Retinal pigment epithelial cell (primary cell): ENCODE data around the gene ZNF444.

Source experiments
- DNase-seq: peaks from one replicate; pipeline ENCODE4 v3.0.0-alpha.2; 2010; ENCODE audit warnings: low read depth
- H3K4me3 ChIP-seq: 2 replicates; pipeline ENCODE4 v1.5.1; 2011; ENCODE audit warnings: mild to moderate bottlenecking, low read length, control low read depth, moderate library complexity
- TF ChIP-seq, protein P1 (sequence below): conservative IDR thresholded peaks from 2 replicates; pipeline ENCODE4 v1.5.1; 2011; ENCODE audit warnings: low read depth, low read length, control low read depth, inconsistent platforms

ZNF444 gene

GRCh38 chr19:56140583-56141416 is at the start of gene ZNF444:
Gene ZNF444, plus strand, starts transcription at chr19:56141287. Its CDS starts 5,625 bp downstream, at chr19:56146912.
- TF ChIP-seq, protein P1, sequence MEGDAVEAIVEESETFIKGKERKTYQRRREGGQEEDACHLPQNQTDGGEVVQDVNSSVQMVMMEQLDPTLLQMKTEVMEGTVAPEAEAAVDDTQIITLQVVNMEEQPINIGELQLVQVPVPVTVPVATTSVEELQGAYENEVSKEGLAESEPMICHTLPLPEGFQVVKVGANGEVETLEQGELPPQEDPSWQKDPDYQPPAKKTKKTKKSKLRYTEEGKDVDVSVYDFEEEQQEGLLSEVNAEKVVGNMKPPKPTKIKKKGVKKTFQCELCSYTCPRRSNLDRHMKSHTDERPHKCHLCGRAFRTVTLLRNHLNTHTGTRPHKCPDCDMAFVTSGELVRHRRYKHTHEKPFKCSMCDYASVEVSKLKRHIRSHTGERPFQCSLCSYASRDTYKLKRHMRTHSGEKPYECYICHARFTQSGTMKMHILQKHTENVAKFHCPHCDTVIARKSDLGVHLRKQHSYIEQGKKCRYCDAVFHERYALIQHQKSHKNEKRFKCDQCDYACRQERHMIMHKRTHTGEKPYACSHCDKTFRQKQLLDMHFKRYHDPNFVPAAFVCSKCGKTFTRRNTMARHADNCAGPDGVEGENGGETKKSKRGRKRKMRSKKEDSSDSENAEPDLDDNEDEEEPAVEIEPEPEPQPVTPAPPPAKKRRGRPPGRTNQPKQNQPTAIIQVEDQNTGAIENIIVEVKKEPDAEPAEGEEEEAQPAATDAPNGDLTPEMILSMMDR: no peak
- H3K4me3 ChIP-seq: peak within 1 kb of the TSS; percentile 72

DNA sequence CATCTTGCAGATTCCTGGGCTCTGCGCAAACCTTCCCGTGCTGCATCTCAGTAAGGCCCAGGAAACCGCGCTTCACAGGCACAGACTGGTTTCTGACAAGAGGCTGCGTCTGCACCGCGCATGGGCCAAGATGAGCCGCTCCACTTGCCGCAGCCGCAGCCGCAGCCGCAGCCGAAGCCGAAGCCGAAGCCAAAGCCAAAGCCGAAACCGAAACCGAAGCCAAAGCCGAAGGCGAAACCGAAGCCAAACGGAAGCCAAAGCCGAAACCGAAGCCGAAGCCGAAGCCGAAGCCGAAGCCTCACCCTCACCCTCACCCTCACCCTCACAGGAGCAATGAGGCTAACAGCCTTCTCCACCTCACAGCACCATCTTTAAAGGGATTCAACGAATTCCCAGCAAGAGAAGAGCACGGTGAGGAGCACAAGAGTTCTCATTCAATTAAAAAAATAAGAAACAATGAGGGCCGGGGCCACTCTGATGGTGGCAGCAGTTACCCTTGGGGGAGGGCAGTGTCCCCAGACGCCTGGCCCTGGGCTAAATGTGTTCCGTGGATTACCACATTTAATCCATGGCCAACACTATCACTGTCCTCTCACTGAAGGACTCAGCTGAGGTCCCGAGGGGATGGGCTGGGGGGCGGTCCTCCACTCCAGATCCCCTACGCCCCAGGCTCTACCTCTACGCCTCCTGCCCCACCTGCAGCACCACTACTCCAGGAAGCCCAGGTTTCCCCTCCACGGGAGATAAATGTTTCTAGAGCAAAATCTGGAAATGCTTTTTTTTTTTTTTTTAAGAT is 49.1 kb upstream of the ZNF444 start:
- TF ChIP-seq, protein P1: no peak
- no peak overlapping the region for H3K4me3 ChIP-seq
- no peak for DNase-seq

More at GRCh38 chr19:56140583-56141416, at the start of gene ZNF444:
- peak; percentile 98 for DNase-seq

DNA sequence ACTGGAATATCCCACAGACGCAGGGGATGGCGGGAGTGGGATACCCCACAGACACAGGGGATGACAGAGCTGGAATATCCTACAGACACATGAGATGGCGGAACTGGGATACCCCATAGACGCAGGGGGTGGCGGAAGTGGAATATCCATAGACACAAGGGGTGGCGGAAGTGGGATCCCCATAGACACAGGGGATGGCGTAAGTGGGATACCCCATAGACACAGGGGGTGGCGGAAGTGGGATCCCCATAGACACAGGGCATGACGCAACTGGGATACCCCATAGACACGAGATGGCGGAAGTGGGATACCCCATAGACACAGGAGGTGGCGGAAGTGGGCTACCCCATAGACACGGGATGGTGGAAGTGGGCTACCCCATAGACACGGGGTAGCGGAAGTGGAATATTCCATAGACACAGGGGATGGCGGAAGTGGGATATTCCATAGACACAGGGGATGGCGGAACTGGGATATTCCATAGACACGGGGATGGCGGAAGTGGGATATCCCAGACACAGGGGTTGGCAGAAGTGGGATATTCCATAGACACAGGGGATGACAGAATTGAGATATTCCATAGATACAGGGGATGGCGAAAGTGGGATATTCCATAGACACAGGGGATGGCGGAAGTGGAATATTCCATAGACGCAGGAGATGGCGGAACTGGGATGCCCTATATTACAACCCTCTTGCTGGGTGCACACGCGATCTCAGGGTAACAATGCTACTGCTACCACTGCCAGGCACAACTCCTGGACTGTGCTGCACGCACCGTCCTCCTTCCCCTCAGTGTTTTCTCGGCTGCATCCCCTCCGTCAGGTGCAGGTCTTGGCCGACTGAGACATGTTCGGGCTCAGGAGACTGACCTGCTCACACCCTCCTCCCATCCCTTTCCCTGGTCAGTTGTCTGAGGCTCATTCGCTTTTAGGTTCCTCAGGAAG is 48.1 kb upstream of the ZNF444 start:
- H3K4me3 ChIP-seq: no peak overlapping the region
- DNase-seq: no peak

GRCh38 chr19:56094449-56094848 is 46.6 kb upstream of the ZNF444 start:
- TF ChIP-seq, protein P1: no peak

More for the DNA sequence above, 48.1 kb upstream of the ZNF444 start:
- TF ChIP-seq, protein P1: no peak

DNA sequence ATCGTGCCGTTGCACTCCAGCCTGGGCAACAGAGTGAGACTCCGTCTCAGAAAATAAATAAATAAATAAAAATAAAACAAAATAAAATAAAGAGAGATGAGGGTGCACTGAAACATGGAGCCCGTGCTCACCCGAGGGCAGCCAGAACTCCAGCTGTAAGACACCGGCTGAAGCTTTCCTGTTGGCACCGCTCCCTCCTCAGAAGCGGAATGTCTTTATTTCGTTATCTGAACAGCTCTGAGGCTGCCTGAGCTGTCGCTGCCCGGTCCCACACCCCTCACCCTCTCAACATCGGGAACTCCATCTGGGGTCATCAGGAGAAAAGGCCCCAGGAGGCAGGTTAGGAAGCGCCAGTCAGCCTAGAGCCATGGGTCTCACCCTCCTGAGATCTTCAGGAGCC is 44.4 kb upstream of the ZNF444 start:
- no peak for DNase-seq
- TF ChIP-seq, protein P1: no peak
- H3K4me3 ChIP-seq: no peak overlapping the region

More at GRCh38 chr19:56094449-56094848, 46.6 kb upstream of the ZNF444 start:
- DNase-seq: no peak
- H3K4me3 ChIP-seq: no peak overlapping the region

DNA sequence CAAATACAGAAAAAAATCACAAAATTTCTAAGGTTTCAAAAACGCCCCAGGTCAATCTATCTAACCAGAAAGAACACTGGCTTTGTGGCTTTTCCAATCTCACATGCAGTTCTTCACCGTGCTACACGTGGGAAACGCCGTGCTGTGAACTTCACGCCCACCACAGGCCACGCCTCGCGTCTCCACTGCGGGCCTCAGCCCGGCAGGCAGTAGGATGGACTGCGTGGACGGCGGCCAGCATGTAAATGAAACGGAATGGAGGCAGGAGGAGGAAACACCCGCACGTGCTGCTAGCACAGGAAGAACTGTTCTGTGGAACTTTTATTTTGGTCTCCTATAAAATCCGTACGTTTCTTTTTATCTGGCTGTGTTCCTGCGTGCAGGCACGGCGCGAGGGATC is 43.8 kb upstream of the ZNF444 start:
- DNase-seq: no peak
- no peak overlapping the region for H3K4me3 ChIP-seq
- TF ChIP-seq, protein P1: no peak
